K562 (cell line): ENCODE measurements around the gene ACSF3. TPM values are rescaled to one million over a fixed set of nuclear protein-coding genes. Genes with fewer than 3 reads are reported as not detected.

Source experiments
- ATAC-seq: fragments of 200-7000 bp; cut with Tn5 transposase; 3 replicates; pipeline ENCODE4 v1.9.1; 2020; ENCODE audit warnings: moderate library complexity
- BruUV-seq: library from RNA; stranded (reverse); fragments of 400-500 nt; replicated peaks from 2 replicates; lab custom pipeline; 2021; lab: Mats Ljungman, UMichigan
- CTCF ChIA-PET: fragments of 300-600 bp; formaldehyde crosslinking; extraction: SDS; loops from one replicate; lab custom pipeline; 2021; ENCODE audit warnings: low intra/inter-chr PET ratio; lab: Yijun Ruan, JAX
- POLR2A ChIA-PET: fragments of 300-600, 350-650 bp; sonication (Branson Sonifier 250); formaldehyde crosslinking; extraction: SDS; loops from one replicate; lab custom pipeline; 2021; ENCODE audit warnings: antibody characterized with exemption, inconsistent platforms; lab: Yijun Ruan, JAX
- DNase-seq, 4 experiments: peaks; one replicate each; pipeline versions ENCODE4 v3.0.0 to v3.0.0-alpha.2; 2011 to 2018; ENCODE audit warnings: low spot score in 3 of 4, mixed read lengths in 3 of 4; ENCODE audit errors: extremely low read depth in 1 of 4
- FAIRE-seq: peaks from 2 replicates; lab custom pipeline; 2011; peaks lifted over from hg19 to GRCh38; lab: Jason Lieb, UNC
- H2AFZ ChIP-seq: 2 replicates; pipeline ENCODE4 v1.6.0; 2011; ENCODE audit warnings: low read depth, low read length, control low read depth, inconsistent platforms
- H3K27ac ChIP-seq: fragments of 200-600 bp; 3 replicates; pipeline ENCODE4 v1.8.0; 2011; ENCODE audit warnings: low read depth, mild to moderate bottlenecking, control low read depth, inconsistent platforms, low read length, moderate library complexity, mixed read lengths; ENCODE audit errors: extremely low read depth
- H3K27me3 ChIP-seq, 2 experiments: fragments of 300-600 bp in 1 of 2; 2 replicates in 1 of 2; 3 replicates in 1 of 2; pipeline versions ENCODE4 v1.6.0 to v1.8.0; 2011; ENCODE audit warnings: inconsistent platforms in 2 of 2, low read length in 2 of 2, mild to moderate bottlenecking in 1 of 2, mixed read lengths in 1 of 2, moderate library complexity in 1 of 2; ENCODE audit not compliant: control insufficient read depth in 2 of 2, insufficient read depth in 2 of 2
- H3K36me3 ChIP-seq: fragments of 300-600 bp; 3 replicates; pipeline ENCODE4 v1.8.0; 2011; ENCODE audit warnings: mild to moderate bottlenecking, low read length, inconsistent platforms; ENCODE audit not compliant: control insufficient read depth, insufficient read depth
- H3K4me1 ChIP-seq, 2 experiments: fragments of 200-600 bp in 1 of 2; replicated peaks in 1 of 2; 2 replicates in 1 of 2; 3 replicates in 1 of 2; pipeline versions ENCODE4 v1.5.1 to v1.8.0; 2011; ENCODE audit warnings: inconsistent platforms in 2 of 2, low read length in 2 of 2, mild to moderate bottlenecking in 1 of 2, mixed read lengths in 1 of 2, moderate library complexity in 1 of 2; ENCODE audit not compliant: control insufficient read depth in 2 of 2, insufficient read depth in 2 of 2
- H3K4me2 ChIP-seq: 2 replicates; pipeline ENCODE4 v1.6.1; 2011; ENCODE audit warnings: low read length, control low read depth, inconsistent platforms, mixed read lengths; ENCODE audit not compliant: insufficient read depth
- H3K4me3 ChIP-seq: fragments of 200-600 bp; sonication (generic), shearing (Covaris generic); 2 replicates; pipeline ENCODE4 v1.5.1; 2016; ENCODE audit warnings: control low read depth, inconsistent platforms
- H3K79me2 ChIP-seq: fragments of 200-600 bp; 3 replicates; pipeline ENCODE4 v1.8.0; 2011; ENCODE audit warnings: low read length, inconsistent platforms; ENCODE audit not compliant: control insufficient read depth, insufficient read depth
- H3K9ac ChIP-seq, 2 experiments: 2 replicates each; pipeline versions ENCODE4 v1.6.0 to v1.6.1; 2011; ENCODE audit warnings: low read depth in 2 of 2, low read length in 2 of 2, control low read depth in 1 of 2, inconsistent platforms in 1 of 2, mild to moderate bottlenecking in 1 of 2, mixed read lengths in 1 of 2; ENCODE audit not compliant: insufficient read depth in 1 of 2
- H3K9me1 ChIP-seq: one replicate; pipeline ENCODE4 v1.6.0; 2011; ENCODE audit warnings: inconsistent platforms, mild to moderate bottlenecking, low read length, moderate library complexity; ENCODE audit not compliant: control insufficient read depth, insufficient read depth
- H3K9me3 ChIP-seq: replicated peaks from 2 replicates; pipeline ENCODE4 v1.5.1; 2011; ENCODE audit warnings: low read depth, low read length, inconsistent platforms; ENCODE audit not compliant: control insufficient read depth, insufficient read depth
- H4K20me1 ChIP-seq: replicated peaks from 2 replicates; pipeline ENCODE4 v1.6.1; 2011; ENCODE audit warnings: low read length, inconsistent platforms, mixed read lengths; ENCODE audit not compliant: control insufficient read depth, insufficient read depth
- NRF1 ChIP-seq, 2 experiments: fragments of 450-650 bp; IDR thresholded peaks in 1 of 2; conservative IDR thresholded peaks in 1 of 2; 2 replicates each; pipeline ENCODE4 v1.6.1; 2014; ENCODE audit warnings: mild to moderate bottlenecking in 2 of 2
- ZBTB7A ChIP-seq: IDR thresholded peaks from 2 replicates; pipeline ENCODE4 v1.6.1; 2011; ENCODE audit warnings: low read depth, mild to moderate bottlenecking, low read length, moderate library complexity, borderline replicate concordance; ENCODE audit not compliant: control insufficient read depth
- WGBS: fragments of 100-300 bp; shearing (Covaris generic); methylation state at CpG from one replicate; pipeline ENCODE4 v1.1.6; 2016; ENCODE audit warnings: low coverage, mixed read lengths; ENCODE audit not compliant: insufficient coverage; ENCODE audit errors: missing lambda C conversion rate; 5-methylcytosine and 5-hydroxymethylcytosine counted together
- in situ Hi-C: fragments of 300-500 bp; cut with MboI; formaldehyde crosslinking; loops from 4 replicates; pipeline ENCODE4 v1.15.0; 2018; ENCODE audit warnings: inconsistent platforms, mixed read lengths
- intact Hi-C: fragments of 100-400 bp; cut with micrococcal nuclease; formaldehyde crosslinking; loops from 2 replicates; pipeline ENCODE4 v1.14.2; 2022
- polyA plus RNA-seq, 8 experiments: library from polyadenylated mRNA; depleted of rRNA in 4 of 8; stranded (reverse) in 5 of 8; unstranded in 3 of 8; fragments of >200 nt; fragmentation: Nextera tagmentation in 2 of 8; fragmentation: Illumina TruSeq in 1 of 8; extraction: Ambion mirVana in 2 of 8; extraction: Trizol in 1 of 8; gene quantifications; 2 replicates each; pipeline versions ENCODE4 v1.2.1 to v1.2.3, GENCODE V29; 2011 to 2014; ENCODE audit warnings: inconsistent platforms in 1 of 8, missing spikeins in 1 of 8
- total RNA-seq, 7 experiments: library from RNA; depleted of rRNA in 6 of 7; stranded (reverse); fragments of >200 nt in 6 of 7; fragmentation: Illumina TruSeq in 2 of 7; extraction: Trizol in 2 of 7; gene quantifications; 2 replicates each; pipeline versions ENCODE4 v1.2.1 to v1.2.3, GENCODE V29; 2011 to 2021; ENCODE audit warnings: low replicate concordance in 1 of 7
- TF ChIP-seq, protein P1 (sequence below): IDR thresholded peaks from 3 replicates; pipeline ENCODE4 v1.6.1; 2011; ENCODE audit warnings: borderline replicate concordance, mild to moderate bottlenecking; ENCODE audit not compliant: insufficient read length, insufficient read depth

ACSF3 gene
- total and polyA plus RNA-seq, 9 of the 15 experiments (the other 6 are each of a cell fraction or from before 2014, with no cell fraction given): 0.77 to 32.8 (median 14.7) TPM

DNA sequence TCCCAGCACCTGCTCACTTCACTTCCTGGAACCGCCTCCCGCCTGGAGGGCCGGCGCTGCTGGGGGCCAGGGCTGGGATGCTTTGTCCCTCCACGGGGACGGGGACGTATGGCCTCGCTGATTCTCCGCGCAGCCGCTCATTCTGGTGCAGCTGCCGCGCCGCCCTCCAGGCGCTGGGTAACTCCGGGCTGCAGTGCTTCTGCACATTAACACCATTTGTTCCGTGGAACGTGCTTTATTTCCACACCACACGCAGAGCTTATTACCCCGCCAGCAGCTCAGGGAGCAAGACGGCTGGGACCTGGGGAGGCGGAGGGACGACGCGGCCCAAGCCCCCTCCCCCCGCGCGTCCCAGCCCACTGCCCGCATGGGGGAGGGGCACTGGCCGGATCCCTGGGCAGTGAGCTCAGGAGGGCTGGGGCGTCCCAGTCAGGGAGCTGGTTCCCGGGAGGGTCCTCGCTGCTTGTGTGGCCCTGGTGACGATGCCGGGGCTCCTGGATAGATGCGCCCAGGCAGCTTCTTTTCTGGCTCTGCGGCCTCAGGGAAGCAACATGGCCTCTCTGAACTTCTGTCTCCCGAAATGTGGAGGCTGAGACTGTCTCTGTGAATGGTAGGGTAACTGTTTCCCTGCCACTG lies 45.4 kb upstream of the ACSF3 start:
- BruUV-seq: no TSS peak
- Histone ChIP-seq H3K4me2 (no peak overlapping the region), H3K9me3 (no peaks in the 10 kb centered on the region), H3K4me3 (no peak overlapping the region), H3K27ac (no peak overlapping the region), H3K9me1 (no peaks in the 10 kb centered on the region), H2AFZ (no peak overlapping the region), H3K79me2 (no peaks in the 10 kb centered on the region), H3K9ac (0 out of 4 replicates have a peak overlapping the region, but pooled peaks of 1 of the 2 experiments have one; percentile 29), H3K4me1 (peaks cover 0 to 70% of the 10 kb centered on the region in 2 experiments; a peak in 3 of 5 replicates), H4K20me1 (peaks cover 25% of the 10 kb centered on the region), H3K36me3 (no peaks in the 10 kb centered on the region), H3K27me3 (peaks cover 32 to 62% of the 10 kb centered on the region in 2 experiments)
- ATAC-seq (peak; percentile 31), DNase-seq (peak in 1 of 4 experiments; percentile 46), FAIRE-seq (peak; percentile 59)
- in situ Hi-C loops: loop anchor here (5.0 kb wide), 1 partner anchor 46 kb away; no protein-coding TSS in a partner anchor
- intact Hi-C loops: loop anchor here (5.0 kb wide), 1 partner anchor 46 kb away; no protein-coding TSS in a partner anchor
- TF ChIP-seq NRF1 (conservative IDR thresholded peaks at IDR 0.05 in 1 of 2, IDR thresholded peaks at IDR 0.05 in 1 of 2): 0 out of 4 replicates have a peak, but pooled peaks of 1 of the 2 experiments have one; percentile 25
- TF ChIP-seq, protein P1, sequence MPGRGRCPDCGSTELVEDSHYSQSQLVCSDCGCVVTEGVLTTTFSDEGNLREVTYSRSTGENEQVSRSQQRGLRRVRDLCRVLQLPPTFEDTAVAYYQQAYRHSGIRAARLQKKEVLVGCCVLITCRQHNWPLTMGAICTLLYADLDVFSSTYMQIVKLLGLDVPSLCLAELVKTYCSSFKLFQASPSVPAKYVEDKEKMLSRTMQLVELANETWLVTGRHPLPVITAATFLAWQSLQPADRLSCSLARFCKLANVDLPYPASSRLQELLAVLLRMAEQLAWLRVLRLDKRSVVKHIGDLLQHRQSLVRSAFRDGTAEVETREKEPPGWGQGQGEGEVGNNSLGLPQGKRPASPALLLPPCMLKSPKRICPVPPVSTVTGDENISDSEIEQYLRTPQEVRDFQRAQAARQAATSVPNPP: no peak
- peak; percentile 13; the same call in 1 of the 2 replicates for TF ChIP-seq ZBTB7A
- 13% methylated on average over 34 of the region's 38 CpGs for WGBS
- ChIA-PET POLR2A (interaction anchor here (0.6 to 1.0 kb wide), 2 partner anchors 13 to 288 kb away, joined by 3 read pairs; no protein-coding TSS in a partner anchor), CTCF (no interaction called here)
